Neural crest cell (in vitro differentiated cells): ENCODE measurements around the gene PIP. TPM values are rescaled to one million over a fixed set of nuclear protein-coding genes. Genes with fewer than 3 reads are reported as not detected.
"Not testable (repeated sequence)": the region's sequence is repeated elsewhere in the genome, so short reads cannot be mapped to it uniquely, and the experiment has no call there.

ENCODE experiments used
- DNase-seq: peaks from one replicate; pipeline ENCODE4 v3.0.0; 2021; ENCODE audit warnings: low read depth, mixed read lengths, low spot score
- H3K27ac Mint-ChIP-seq: one replicate; pipeline ENCODE4 v1.8.0; 2021; ENCODE audit warnings: mild to moderate bottlenecking, mixed read lengths; ENCODE audit not compliant: unreplicated experiment
- H3K27me3 Mint-ChIP-seq: 2 replicates; pipeline ENCODE4 v1.8.0; 2021; ENCODE audit warnings: low read depth, mild to moderate bottlenecking, mixed read lengths
- H3K36me3 Mint-ChIP-seq: 2 replicates; pipeline ENCODE4 v1.8.0; 2021; ENCODE audit warnings: low read depth, mild to moderate bottlenecking, mixed read lengths
- H3K4me1 Mint-ChIP-seq: 2 replicates; pipeline ENCODE4 v1.8.0; 2021; ENCODE audit warnings: mixed read lengths
- H3K4me3 Mint-ChIP-seq: one replicate; pipeline ENCODE4 v1.8.0; 2021; ENCODE audit warnings: mild to moderate bottlenecking, mixed read lengths
- H3K9me3 Mint-ChIP-seq: 2 replicates; pipeline ENCODE4 v1.8.0; 2021; ENCODE audit warnings: mixed read lengths
- CTCF ChIP-seq: fragments of 200-600 bp; sonication (generic); conservative IDR thresholded peaks from 2 replicates; pipeline ENCODE4 v1.5.0; 2021; ENCODE audit warnings: antibody characterized with exemption, mild to moderate bottlenecking
- total RNA-seq: library from RNA; stranded (reverse); gene quantifications from 2 replicates; pipeline ENCODE4 v1.2.1, GENCODE V29; 2021

PIP gene
- total RNA-seq, 1 donor from 2014 or later = not detected

GRCh38 chr7:143130541-143130940, 1.3 kb upstream of the PIP start:
- TF ChIP-seq CTCF = no peak
- Mint-ChIP-seq H3K4me1 (no peaks in the 10 kb centered on the region), H3K4me3 (no peak overlapping the region), H3K9me3 (no peaks in the 10 kb centered on the region), H3K27ac (no peak overlapping the region), H3K27me3 (peaks cover 46% of the 10 kb centered on the region), H3K36me3 (no peaks in the 10 kb centered on the region)
- no peak for DNase-seq

- no peak overlapping the region for H3K4me3 Mint-ChIP-seq
- H3K27me3 Mint-ChIP-seq = peaks cover 7% of the 10 kb centered on the region
- no peak for DNase-seq
- TF ChIP-seq CTCF = no peak
- H3K36me3 Mint-ChIP-seq = no peaks in the 10 kb centered on the region
- no peak overlapping the region for H3K27ac Mint-ChIP-seq
- no peaks in the 10 kb centered on the region for H3K4me1 Mint-ChIP-seq
- H3K9me3 Mint-ChIP-seq = peaks cover 9% of the 10 kb centered on the region
These were observed 15.2 kb downstream of the PIP start for GRCh38 chr7:143147070-143147469.

GRCh38 chr7:143148050-143148449, 16.2 kb downstream of the PIP start:
- no peak for TF ChIP-seq CTCF
- H3K4me3 Mint-ChIP-seq = no peak overlapping the region
- no peak for DNase-seq
- peaks cover 9% of the 10 kb centered on the region for H3K9me3 Mint-ChIP-seq
- peaks cover 7% of the 10 kb centered on the region for H3K27me3 Mint-ChIP-seq
- no peak overlapping the region for H3K27ac Mint-ChIP-seq
- H3K36me3 Mint-ChIP-seq = no peaks in the 10 kb centered on the region
- no peaks in the 10 kb centered on the region for H3K4me1 Mint-ChIP-seq

GRCh38 chr7:143148651-143149050, 16.8 kb downstream of the PIP start:
- no peak for TF ChIP-seq CTCF
- no peak overlapping the region for H3K4me3 Mint-ChIP-seq
- H3K27me3 Mint-ChIP-seq = peaks cover 7% of the 10 kb centered on the region
- H3K36me3 Mint-ChIP-seq = no peaks in the 10 kb centered on the region
- peaks cover 9% of the 10 kb centered on the region for H3K9me3 Mint-ChIP-seq
- DNase-seq = no peak
- H3K4me1 Mint-ChIP-seq = no peaks in the 10 kb centered on the region
- H3K27ac Mint-ChIP-seq = no peak overlapping the region

- not testable (repeated sequence) for H3K27ac Mint-ChIP-seq, H3K4me3 Mint-ChIP-seq, H3K36me3 Mint-ChIP-seq, H3K27me3 Mint-ChIP-seq, H3K4me1 Mint-ChIP-seq, H3K9me3 Mint-ChIP-seq, DNase-seq
These were observed 18.8 kb downstream of the PIP start for GRCh38 chr7:143150696-143151095.

- not testable (repeated sequence) for H3K36me3 Mint-ChIP-seq, H3K9me3 Mint-ChIP-seq, DNase-seq, H3K27ac Mint-ChIP-seq, H3K4me3 Mint-ChIP-seq, H3K4me1 Mint-ChIP-seq, H3K27me3 Mint-ChIP-seq
These were observed 26.7 kb downstream of the PIP start for GRCh38 chr7:143158617-143159016.

- no peak for DNase-seq
- Mint-ChIP-seq H3K4me1 (no peaks in the 10 kb centered on the region), H3K36me3 (no peaks in the 10 kb centered on the region), H3K27ac (no peak overlapping the region), H3K27me3 (no peaks in the 10 kb centered on the region), H3K4me3 (no peak overlapping the region), H3K9me3 (peaks cover 6% of the 10 kb centered on the region)
- TF ChIP-seq CTCF = no peak
These were observed 39.8 kb downstream of the PIP start for GRCh38 chr7:143171697-143172096.
